Activated CD4-positive, alpha-beta T cell treated with anti-CD3 and anti-CD28 coated beads, Interleukin-2, Interleukin-6, amounts not matched to agents 100 ng/mL and 50 ng/mL, durations not matched to agents 16 hours and 8 hours (primary cell): ENCODE measurements around the gene PRTN3.

Source experiments
- DNase-seq: peaks from one replicate; pipeline ENCODE4 v3.0.0-alpha.2; 2020

The PRTN3 gene

GRCh38 chr19:840519-841206 is at the start of gene PRTN3:
Gene PRTN3, plus strand, starts transcription at chr19:840999. Its CDS starts 10 bp downstream, at chr19:841009.
- no peak for DNase-seq

- no peak for DNase-seq
Measured at GRCh38 chr19:791007-791566, 49.7 kb upstream of the PRTN3 start.

GRCh38 chr19:791567-792305 is 49.1 kb upstream of the PRTN3 start:
- DNase-seq, result no peak

- no peak for DNase-seq
Measured at GRCh38 chr19:792306-792885, 48.4 kb upstream of the PRTN3 start.

- DNase-seq, result no peak
Measured at GRCh38 chr19:793806-794205, 47.0 kb upstream of the PRTN3 start.

GRCh38 chr19:795073-795611 is 45.7 kb upstream of the PRTN3 start:
- DNase-seq, result no peak

- DNase-seq, result no peak
Measured at GRCh38 chr19:795691-796581, 44.9 kb upstream of the PRTN3 start.

GRCh38 chr19:796692-797527 is 43.9 kb upstream of the PRTN3 start, which contains the start of gene PTBP1:
Gene PTBP1, plus strand, starts transcription at chr19:797452. Its CDS starts 46 bp downstream, at chr19:797498.
- peak; percentile 100 for DNase-seq

GRCh38 chr19:797528-798414 is 43.0 kb upstream of the PRTN3 start:
- peak; percentile 95 for DNase-seq

- no peak for DNase-seq
Measured at GRCh38 chr19:798415-799075, 42.3 kb upstream of the PRTN3 start.

- DNase-seq, result no peak
Measured at GRCh38 chr19:799076-799881, 41.5 kb upstream of the PRTN3 start.

GRCh38 chr19:800360-801029 is 40.3 kb upstream of the PRTN3 start:
- no peak for DNase-seq

GRCh38 chr19:801030-801860 is 39.6 kb upstream of the PRTN3 start:
- no peak for DNase-seq

- DNase-seq, result no peak
Measured at GRCh38 chr19:801861-802497, 38.8 kb upstream of the PRTN3 start.

GRCh38 chr19:802498-803098 is 38.2 kb upstream of the PRTN3 start:
- DNase-seq, result no peak

- DNase-seq, result no peak
Measured at GRCh38 chr19:803099-803561, 37.7 kb upstream of the PRTN3 start.
